Left lung (tissue), 10 donors: ENCODE results near the gene C2. TPM values are rescaled to one million over a fixed set of nuclear protein-coding genes. Genes with fewer than 3 reads are reported as not detected.
"Not testable (repeated sequence)": the region's sequence is repeated elsewhere in the genome, so short reads cannot be mapped to it uniquely, and the experiment has no call there.

ENCODE experiments used
- ATAC-seq: fragments of 200-7000 bp; cut with Tn5 transposase; one replicate; pipeline ENCODE4 v1.9.1; 2020; ENCODE audit warnings: moderate library complexity
- DNase-seq, 4 donors: peaks; one replicate each; pipeline ENCODE4 v3.0.0-alpha.2; 2013 to 2020
- H3K27ac ChIP-seq, 2 donors: fragments of 200-600 bp; sonication (generic) in 1 of 2; one replicate each; pipeline versions ENCODE4 v1.5.0 to v1.8.0; 2020 to 2021
- H3K27me3 ChIP-seq, 2 donors: fragments of 200-600 bp; sonication (generic) in 1 of 2; one replicate each; pipeline versions ENCODE4 v1.5.0 to v1.8.0; 2020 to 2021
- H3K36me3 ChIP-seq, 2 donors: fragments of 200-600 bp; sonication (generic) in 1 of 2; one replicate each; pipeline versions ENCODE4 v1.5.0 to v1.8.0; 2020 to 2021
- H3K4me1 ChIP-seq, 2 donors: fragments of 200-600 bp; one replicate each; pipeline ENCODE4 v1.8.0; 2021
- H3K4me3 ChIP-seq, 2 donors: fragments of 200-600 bp; sonication (generic) in 1 of 2; one replicate each; pipeline versions ENCODE4 v1.5.0 to v1.8.0; 2020 to 2021; ENCODE audit warnings: mild to moderate bottlenecking in 1 of 2
- H3K9me3 ChIP-seq, 2 donors: fragments of 200-600 bp; sonication (generic) in 1 of 2; one replicate each; pipeline versions ENCODE4 v1.5.0 to v1.8.0; 2020 to 2021
- intact Hi-C, 2 donors: fragments of 100-400 bp; cut with DNase I; formaldehyde crosslinking; loops; one replicate each; pipeline versions ENCODE4 v1.11.2 to v1.14.2; 2022
- polyA plus RNA-seq, 6 donors: library from polyadenylated mRNA; unstranded; fragments of 120-200 nt; gene quantifications; one replicate each; pipeline ENCODE4 v1.2.1, GENCODE V29; 2013; ENCODE audit not compliant: insufficient read length in 6 of 6
- total RNA-seq, 2 donors: library from RNA; stranded (reverse); fragmentation: NEBNext Ultra II Directional; extraction: Animal tissue kit (Norgen Biotek cat#: 25700); gene quantifications; one replicate each; pipeline ENCODE4 v1.2.1, GENCODE V29; 2021
- TF ChIP-seq, protein P1 (sequence below), 2 donors: fragments of 200-600 bp; sonication (generic) in 1 of 2; IDR thresholded peaks; one replicate each; pipeline versions ENCODE4 v1.5.0 to v1.8.0; 2021; ENCODE audit warnings: antibody characterized with exemption in 2 of 2
- donor health status: DM: no; HTN: yes; CAD: no.
- donor health status: DM: no; HTN: no; CAD: no.

C2 gene
- total and polyA plus RNA-seq, 8 donors = 3.3 to 192 (median 5.2) TPM

DNA sequence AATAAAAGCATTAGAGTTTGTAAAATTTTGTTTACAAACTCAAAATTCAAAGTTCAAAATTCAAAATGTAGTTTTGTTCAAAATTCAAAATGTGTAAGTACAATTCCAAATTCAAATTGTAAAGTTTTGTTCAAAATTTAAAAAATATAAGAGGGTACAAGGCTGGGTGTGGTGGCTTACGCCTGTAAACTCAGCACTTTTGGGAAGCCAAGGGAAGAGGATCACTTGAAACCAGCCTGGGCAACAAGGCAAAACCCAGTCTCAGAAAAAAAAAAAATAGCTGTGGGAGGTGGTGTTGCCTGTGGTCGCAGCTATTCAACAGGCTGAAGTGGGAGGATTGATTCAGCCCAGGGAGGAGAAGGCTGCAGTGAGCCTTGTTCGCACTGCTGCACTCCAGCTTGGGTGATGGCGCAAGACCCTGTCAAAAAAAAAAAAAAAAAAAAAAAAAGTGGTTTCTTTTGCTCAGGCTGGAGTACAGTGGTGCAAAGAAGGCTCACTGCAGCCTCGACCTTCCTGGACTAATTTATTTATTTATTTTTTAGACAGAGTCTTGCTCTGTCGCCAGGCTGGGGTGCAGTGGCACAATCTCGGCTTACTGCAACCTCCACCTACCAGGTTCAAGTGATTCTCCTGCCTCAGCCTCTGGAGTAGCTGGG lies 20.2 kb upstream of the C2 start:
- DNase-seq (peak in 1 of 4 donors; percentile 65), ATAC-seq (peak; percentile 80)
- Histone ChIP-seq H3K4me1 (peaks cover 10 to 34% of the 10 kb centered on the region in 2 donors), H3K9me3 (no peaks in the 10 kb centered on the region), H3K4me3 (no peak overlapping the region), H3K36me3 (no peaks in the 10 kb centered on the region), H3K27me3 (no peaks in the 10 kb centered on the region), H3K27ac (peak overlapping the region in 1 of 2 donors; percentile 3)
- intact Hi-C loops = no loop called here
- TF ChIP-seq, protein P1, sequence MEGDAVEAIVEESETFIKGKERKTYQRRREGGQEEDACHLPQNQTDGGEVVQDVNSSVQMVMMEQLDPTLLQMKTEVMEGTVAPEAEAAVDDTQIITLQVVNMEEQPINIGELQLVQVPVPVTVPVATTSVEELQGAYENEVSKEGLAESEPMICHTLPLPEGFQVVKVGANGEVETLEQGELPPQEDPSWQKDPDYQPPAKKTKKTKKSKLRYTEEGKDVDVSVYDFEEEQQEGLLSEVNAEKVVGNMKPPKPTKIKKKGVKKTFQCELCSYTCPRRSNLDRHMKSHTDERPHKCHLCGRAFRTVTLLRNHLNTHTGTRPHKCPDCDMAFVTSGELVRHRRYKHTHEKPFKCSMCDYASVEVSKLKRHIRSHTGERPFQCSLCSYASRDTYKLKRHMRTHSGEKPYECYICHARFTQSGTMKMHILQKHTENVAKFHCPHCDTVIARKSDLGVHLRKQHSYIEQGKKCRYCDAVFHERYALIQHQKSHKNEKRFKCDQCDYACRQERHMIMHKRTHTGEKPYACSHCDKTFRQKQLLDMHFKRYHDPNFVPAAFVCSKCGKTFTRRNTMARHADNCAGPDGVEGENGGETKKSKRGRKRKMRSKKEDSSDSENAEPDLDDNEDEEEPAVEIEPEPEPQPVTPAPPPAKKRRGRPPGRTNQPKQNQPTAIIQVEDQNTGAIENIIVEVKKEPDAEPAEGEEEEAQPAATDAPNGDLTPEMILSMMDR (IDR thresholded peaks at IDR 0.05) = no peak

DNA sequence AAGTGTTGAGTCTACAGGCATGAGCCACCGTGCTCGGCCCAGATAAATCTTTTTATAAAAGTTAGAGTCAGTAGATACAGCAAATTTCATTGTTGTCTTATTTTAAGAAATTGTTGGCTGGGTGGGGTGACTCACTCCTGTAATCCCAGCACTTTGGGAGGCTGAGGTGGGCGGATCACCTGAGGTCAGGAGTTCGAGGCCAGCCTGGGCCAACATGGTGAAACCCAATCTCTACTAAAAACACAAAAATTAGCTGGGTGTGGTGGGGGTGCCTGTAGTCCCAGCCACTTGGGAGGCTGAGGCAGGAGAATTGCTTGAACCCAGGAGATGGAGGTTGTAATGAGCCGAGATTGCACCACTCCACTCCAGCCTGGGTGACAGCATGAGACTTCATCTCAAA lies 19.3 kb upstream of the C2 start:
- ATAC-seq, H3K4me3 ChIP-seq, H3K27ac ChIP-seq, intact Hi-C loops, DNase-seq, H3K27me3 ChIP-seq, H3K9me3 ChIP-seq, H3K36me3 ChIP-seq: not testable (repeated sequence)
- H3K4me1 ChIP-seq = peaks cover 4 to 26% of the 10 kb centered on the region in 2 donors

DNA sequence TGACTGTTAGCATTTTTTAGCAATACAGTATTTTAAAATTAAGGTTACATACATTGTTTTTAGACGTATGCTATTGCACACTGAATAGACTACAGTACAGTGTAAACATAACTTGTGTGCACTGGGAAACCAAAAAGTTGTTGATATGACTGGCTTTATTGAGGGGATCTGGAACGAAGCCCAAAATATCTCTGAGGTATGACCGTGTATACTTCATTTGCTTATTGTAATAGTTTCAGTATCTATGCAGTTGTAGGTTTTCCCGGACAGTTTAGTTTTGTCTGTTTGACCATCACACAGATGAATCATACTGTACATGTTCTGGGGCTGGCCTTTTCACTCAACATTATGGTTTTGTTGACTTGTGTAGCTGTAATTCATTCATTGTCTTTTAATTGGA lies 18.7 kb upstream of the C2 start:
- H3K4me3 ChIP-seq = no peak overlapping the region
- H3K9me3 ChIP-seq = no peaks in the 10 kb centered on the region
- TF ChIP-seq, protein P1 (IDR thresholded peaks at IDR 0.05) = no peak
- no peak overlapping the region for H3K27ac ChIP-seq
- no peaks in the 10 kb centered on the region for H3K36me3 ChIP-seq
- intact Hi-C loops = no loop called here
- no peak for DNase-seq
- no peak for ATAC-seq
- peaks cover 4 to 26% of the 10 kb centered on the region in 2 donors for H3K4me1 ChIP-seq
- H3K27me3 ChIP-seq = no peaks in the 10 kb centered on the region

DNA sequence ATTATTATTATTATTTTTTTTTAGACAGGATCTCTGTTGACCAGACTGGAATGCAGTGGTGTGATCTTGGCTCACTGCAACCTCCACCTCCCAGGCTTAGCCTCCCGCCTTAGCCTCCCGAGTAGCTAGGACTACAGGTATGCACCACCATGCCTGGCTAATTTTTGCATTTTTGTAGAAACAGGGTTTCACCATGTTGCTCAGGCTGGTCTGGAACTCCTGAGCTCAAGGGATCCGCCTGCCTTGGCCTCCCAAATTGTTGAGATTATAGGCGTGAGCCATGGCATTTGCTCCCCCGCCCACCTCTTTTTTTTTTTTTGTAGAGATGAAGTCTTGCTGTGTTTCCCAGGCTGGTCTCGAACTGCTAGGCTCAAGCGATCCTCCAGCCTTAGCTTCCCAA lies 18.2 kb upstream of the C2 start:
- H3K9me3 ChIP-seq, intact Hi-C loops, ATAC-seq, H3K27me3 ChIP-seq, DNase-seq, H3K27ac ChIP-seq, H3K4me3 ChIP-seq, H3K36me3 ChIP-seq: not testable (repeated sequence)
- H3K4me1 ChIP-seq = peaks cover 4 to 26% of the 10 kb centered on the region in 2 donors

DNA sequence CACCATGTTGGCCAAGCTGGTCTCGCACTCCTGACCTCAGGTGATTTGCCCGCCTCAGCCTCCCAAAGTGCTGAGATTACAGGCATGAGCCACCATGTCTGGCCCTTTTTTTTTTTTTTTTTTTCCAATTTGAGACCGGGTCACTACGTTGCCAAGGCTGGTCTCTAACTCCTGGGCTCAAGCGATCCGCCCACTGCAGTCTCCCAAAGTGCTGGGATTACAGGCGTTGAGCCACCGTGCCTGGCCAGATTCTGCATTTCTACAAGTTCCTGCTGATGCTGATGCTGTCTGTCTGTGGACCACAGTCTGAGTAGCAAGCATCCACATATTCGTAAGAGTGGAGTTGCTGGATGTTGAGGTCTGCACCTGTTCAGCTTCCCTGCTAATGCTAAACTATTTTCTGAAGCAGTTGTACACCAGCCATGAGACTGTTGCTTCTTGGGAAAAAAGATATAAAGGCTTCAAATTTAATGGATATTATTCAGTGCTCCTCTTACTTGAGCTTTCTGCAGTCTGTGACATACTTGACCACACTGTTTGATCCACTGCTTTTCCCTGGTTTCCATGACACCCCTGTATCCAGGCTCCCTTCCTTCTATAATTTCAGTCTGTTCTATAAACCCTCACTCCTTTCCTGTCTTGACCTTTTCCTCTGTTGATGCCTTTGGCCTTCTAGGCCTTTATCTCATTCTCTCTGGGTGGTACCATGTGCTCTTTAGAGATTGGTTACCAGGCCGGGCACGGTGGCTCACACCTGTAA lies 15.5 kb upstream of the C2 start:
- intact Hi-C loops = no loop called here
- Histone ChIP-seq H3K4me3 (no peak overlapping the region), H3K9me3 (no peaks in the 10 kb centered on the region), H3K36me3 (no peaks in the 10 kb centered on the region), H3K27me3 (no peaks in the 10 kb centered on the region), H3K4me1 (peaks cover 3 to 25% of the 10 kb centered on the region in 2 donors), H3K27ac (peak overlapping the region in 1 of 2 donors; percentile 28)
- no peak for ATAC-seq
- TF ChIP-seq, protein P1 (IDR thresholded peaks at IDR 0.05) = no peak
- DNase-seq = no peak

- TF ChIP-seq, protein P1 (IDR thresholded peaks at IDR 0.05) = no peak
- Histone ChIP-seq H3K27ac (no peak overlapping the region), H3K9me3 (no peaks in the 10 kb centered on the region), H3K4me3 (no peak overlapping the region), H3K36me3 (no peaks in the 10 kb centered on the region), H3K4me1 (peaks cover 0 to 15% of the 10 kb centered on the region in 2 donors), H3K27me3 (no peaks in the 10 kb centered on the region)
- DNase-seq (no peak), ATAC-seq (no peak)
- intact Hi-C loops = no loop called here
Observed at GRCh38 chr6:31915351-31915750, 12.2 kb upstream of the C2 start.
